GM21381 (cell line): Measurements from ENCODE around the gene LYZL4.

Experiments used
- ATAC-seq: cut with Tn5 transposase; IDR thresholded peaks from one replicate; pipeline ENCODE4 v1.9.1; 2021; ENCODE audit warnings: mild to moderate bottlenecking, moderate library complexity; ENCODE audit not compliant: unreplicated experiment

The LYZL4 gene

DNA sequence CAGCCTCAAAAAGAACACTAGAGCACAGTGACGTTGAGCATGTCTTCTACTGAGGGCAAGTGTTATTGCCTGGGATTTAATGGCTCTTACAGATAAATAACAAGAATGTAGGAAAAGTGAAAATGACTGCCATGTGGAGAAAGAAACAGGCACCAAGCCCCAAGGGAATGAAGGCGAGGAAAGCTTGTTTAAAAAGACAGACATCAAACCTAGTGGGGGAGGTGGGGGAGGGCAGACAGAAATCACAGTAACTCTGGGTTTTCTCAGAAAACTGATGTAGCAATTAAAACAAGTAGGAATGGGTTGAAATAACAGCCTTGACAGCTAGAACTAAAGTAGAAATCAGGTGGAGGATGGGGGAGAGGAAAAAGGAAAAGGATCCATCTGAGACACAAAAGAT, 18.4 kb upstream of the LYZL4 start:
- ATAC-seq, result no peak

GRCh38 chr3:42425736-42426407, 15.5 kb upstream of the LYZL4 start:
- ATAC-seq, result no peak

DNA sequence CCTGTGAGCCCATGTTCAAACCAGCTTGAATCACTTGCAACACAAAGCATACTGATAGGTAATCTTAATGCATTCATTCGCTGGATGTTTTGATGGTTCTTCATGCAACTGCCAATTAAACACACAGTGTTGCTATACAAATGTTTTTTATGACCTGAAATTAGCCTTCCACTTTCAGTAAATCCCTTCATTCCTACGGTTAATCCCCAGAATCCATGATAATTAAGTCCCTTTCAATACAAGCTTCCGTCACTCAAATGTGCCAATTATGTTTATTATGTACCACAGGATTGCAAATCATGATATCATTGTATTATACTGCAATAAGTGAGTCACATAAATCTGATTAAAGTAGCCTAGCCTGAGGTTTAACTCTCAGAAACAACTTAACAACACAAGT, 14.5 kb upstream of the LYZL4 start:
- ATAC-seq, result no peak

- no peak for ATAC-seq
These were observed 11.7 kb upstream of the LYZL4 start for GRCh38 chr3:42421818-42422796.

DNA sequence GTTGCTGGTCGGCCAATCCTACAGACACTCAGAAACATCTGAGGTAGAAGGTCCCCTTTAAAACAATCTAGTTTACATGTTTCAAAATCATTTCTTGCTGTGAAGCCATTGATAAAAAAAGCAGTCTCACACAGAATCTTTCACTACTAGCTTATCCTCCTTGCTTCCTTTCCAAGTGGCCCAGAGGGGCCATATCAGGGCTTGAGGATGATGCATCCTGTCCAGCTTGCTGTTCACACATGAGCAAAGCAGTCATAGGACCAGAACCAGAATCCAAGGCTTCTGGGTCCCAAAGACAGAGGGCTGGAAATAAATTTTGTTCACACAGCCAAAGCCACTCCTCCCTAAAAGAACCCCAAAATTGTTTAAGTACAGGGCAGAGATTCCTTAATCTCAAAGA, 9.2 kb upstream of the LYZL4 start:
- ATAC-seq, result no peak

DNA sequence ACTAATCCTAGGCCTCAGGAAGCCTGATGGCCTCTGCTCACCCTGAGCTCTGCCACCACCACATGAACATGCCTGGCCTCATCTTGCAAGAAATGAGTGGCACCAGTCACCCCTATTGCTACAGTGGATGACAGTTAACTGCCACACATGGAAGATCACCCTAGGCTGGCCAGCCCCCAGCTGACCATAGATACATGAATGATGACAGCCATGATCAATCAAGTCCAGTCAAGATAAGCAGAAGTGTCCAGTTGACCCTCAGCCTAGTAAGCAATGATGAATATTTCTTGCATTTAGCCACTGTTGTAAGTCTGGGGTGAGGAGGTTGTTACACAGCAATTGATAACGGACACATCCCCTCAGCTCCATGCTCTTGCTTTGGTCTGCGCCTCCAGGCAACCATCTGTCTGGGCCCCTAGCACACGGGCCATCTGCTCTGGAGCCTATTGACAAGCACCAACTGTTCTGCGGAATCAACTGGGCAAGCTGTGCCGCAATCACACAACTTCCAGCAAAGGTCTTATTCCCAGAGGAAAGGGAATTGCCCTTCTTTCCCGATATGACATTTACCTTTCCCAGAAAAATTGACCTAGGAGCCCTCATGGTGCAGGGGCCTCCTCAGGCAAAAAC, 2.2 kb upstream of the LYZL4 start:
- ATAC-seq, result no peak

- ATAC-seq, result no peak
These were observed 1.0 kb upstream of the LYZL4 start for GRCh38 chr3:42411429-42411828.

- ATAC-seq, result no peak
These were observed 2.3 kb downstream of the LYZL4 start for GRCh38 chr3:42408156-42408555.

- no peak for ATAC-seq
These were observed 3.5 kb downstream of the LYZL4 start for GRCh38 chr3:42406727-42407450.

DNA sequence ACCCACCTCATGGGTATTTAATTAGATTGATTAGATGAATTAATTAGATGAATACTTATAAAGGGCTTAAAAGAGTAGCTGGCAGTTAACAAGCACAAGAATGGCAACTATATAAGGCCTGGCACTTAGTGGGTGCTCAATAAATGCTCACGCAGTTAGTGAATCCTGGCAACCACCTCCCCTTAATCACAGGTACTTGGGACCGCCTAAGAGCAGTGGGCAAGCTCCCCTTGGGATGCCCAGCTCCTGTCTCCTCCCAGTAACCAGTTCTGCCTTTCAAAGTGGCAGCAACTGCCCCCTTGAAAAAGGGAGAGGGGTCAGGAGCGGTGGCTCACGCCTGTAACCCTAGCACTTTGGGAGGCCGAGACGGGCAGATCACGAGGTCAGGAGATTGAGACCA, 4.6 kb downstream of the LYZL4 start:
- no peak for ATAC-seq

- no peak for ATAC-seq
These were observed 6.7 kb downstream of the LYZL4 start for GRCh38 chr3:42403737-42404136.

DNA sequence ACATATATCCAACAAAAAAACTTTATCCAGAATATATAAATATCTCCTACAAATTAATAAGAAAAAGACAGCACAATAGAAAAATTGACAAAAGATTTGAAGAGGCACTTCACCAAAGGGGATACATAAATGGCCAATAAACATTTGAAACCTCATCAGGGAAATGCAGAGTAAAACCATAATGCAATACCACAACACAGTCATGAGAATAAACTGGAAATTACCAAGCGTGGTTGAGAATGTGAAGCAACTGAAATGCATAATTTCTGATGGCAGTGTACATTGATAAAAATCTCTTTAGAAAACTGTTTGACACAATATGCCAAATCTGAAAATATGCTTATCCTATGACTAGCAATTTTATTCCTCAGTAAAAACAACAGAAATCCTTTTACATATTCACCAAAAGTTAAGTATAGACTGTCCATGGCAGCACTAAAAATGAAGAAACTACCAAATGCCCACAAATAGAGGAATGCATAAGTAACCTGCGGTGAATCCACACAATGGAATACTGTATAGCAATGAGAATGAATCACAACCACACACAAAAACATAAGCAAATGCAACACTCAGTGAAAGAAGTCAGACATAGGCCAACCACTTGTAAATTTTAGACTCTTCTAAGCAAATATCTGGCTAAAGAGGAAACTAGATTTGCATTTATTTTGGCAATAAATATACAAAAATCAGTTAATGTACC, 7.9 kb downstream of the LYZL4 start:
- no peak for ATAC-seq

DNA sequence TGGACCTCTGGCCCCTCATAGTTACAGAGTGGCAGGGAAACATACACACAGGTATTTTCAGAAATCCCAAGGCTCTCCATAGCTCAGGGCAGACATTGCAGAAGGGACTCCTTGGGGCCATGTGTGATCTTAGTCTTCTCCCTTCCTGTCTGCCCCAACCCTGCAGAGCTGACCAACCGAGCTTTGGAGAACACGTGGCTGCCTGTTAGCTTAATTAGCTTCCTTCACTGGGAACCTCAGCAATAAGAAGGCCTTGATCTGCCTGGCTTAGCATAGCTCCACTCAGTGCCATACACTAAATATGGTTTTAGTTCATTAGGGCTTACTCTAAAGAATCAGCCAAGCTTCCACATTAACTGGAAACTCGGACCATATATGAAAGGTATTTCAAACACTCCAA, 12.3 kb downstream of the LYZL4 start:
- ATAC-seq, result no peak

DNA sequence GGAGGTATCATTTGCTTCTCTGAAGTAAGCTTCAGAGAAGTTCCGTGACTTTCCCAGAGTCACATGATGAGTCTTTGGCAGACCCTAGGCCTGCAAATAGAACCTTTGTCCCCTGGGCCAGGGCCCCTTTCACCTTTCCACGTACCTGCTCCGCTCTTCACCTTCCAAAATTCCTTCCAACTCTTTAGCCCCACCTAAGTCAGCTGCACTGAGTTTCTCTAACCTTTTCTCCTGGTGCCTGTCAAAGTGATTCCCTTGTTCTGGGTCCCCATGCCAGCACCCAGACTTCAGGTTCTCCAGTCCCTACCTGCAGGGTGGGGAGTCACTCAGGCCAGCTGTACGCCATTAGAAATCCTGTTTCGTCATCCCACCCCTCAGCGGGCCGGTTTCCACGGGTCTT, 12.8 kb downstream of the LYZL4 start:
- ATAC-seq, result no peak

GRCh38 chr3:42394579-42395288, 15.7 kb downstream of the LYZL4 start:
- ATAC-seq, result no peak

DNA sequence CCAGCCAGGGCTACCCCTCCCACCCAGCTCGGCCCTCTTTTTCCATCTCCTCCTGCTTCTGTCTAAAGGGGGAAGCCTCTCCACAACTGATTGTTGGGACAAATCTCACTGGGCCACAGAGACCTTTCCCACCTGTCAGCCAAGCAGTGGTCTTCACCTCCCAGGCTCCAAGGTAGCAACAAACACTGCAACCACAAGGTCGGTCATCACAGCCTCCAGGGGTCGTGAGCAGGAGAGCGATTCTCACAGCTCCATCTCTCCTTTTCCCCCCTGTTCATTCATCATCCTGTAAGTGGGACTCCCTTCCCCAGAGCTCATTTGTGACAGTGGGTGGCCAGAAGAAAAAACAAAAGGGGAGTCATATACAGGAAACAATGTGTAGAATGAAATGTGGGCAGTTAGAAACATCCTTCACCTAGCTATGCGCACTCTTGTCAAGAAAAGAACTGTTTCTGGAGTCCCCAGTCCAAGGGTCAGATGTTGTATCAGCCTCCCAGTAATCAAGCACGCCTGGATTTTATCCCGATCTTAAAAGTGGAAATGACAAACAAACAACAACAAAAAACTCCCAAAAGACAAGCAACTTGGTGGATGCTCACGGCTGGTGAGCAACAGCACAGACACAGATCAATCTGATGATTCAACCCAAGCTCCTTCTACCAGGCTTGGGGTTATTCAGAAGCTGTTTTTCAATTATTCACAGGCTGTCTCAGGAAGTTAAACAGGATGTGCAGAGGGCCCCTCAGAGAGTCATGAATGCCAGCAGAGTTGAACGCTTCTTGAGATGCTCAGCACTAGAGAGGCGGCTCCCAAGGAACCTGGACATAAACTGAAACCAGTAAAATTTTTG, 22.4 kb downstream of the LYZL4 start:
- ATAC-seq, result no peak

DNA sequence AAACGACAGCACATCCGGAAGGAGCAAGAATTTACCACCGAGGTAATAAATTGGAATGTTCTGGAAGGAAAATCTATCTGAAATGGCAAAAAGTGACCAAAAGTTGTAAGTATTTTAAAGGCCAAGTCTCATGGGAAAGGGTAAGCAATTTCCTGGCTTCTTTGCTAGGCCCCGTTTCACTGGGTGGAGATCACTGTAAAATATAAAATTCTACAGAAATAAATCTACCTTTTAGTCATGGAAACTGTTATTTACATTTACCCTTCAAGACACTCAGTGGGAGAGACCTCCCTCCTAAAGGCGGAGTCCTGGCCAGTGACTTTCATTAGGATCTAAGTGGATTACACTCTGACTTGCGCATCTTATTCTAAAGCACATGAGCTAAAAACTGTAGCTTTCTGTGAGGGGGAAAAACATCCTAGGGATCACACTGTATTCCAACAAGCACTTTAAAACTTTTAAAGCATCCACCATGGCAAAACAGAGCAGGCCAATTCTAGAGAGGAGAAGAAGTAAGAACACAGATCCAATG, 28.8 kb downstream of the LYZL4 start:
- no peak for ATAC-seq

DNA sequence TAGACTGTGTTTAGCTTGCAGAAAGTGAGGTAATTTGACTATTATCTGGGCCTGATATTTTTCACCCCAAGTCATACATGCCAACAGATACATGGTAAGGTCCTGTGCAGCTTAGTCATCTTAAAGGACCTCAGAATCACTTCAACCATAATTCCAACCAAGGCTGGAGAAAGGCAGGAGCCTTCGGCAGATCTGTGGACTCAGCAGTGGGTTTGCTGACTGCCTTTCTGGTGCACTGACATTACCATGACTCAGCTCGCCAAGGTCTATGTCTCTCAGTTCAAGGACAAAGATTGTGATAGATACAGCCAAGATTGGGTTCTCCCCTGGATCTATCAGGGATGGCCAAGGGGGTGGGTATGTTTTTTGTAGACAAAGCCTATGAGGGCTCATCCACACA, 32.7 kb downstream of the LYZL4 start:
- ATAC-seq, result no peak

- no peak for ATAC-seq
These were observed 34.0 kb downstream of the LYZL4 start for GRCh38 chr3:42376344-42376798.
